Spleen (tissue), 7 donors: Measurements from ENCODE around the gene UNCX.

ENCODE experiments used
- POLR2A ChIP-seq, 3 donors: fragments of 450-650 bp; IDR thresholded peaks; one replicate each; pipeline ENCODE4 v1.5.1; 2017; ENCODE audit warnings: antibody characterized with exemption in 3 of 3, mild to moderate bottlenecking in 1 of 3
- TF ChIP-seq, protein P1 (sequence below), 11 experiments: fragments of 200-600 bp in 7 of 11; fragments of 450-650 bp in 4 of 11; sonication (generic) in 4 of 11; IDR thresholded peaks in 8 of 11; conservative IDR thresholded peaks in 3 of 11; 1 replicate in 7 of 11; 2 replicates in 4 of 11; pipeline versions ENCODE4 v1.4.0 to v1.8.0; 2016 to 2021; ENCODE audit warnings: antibody characterized with exemption in 11 of 11, inconsistent platforms in 4 of 11, mild to moderate bottlenecking in 1 of 11
- donor health status: DM: no; HTN: no; CAD: no; lungs with moderate emphysema.
- donor health status: DM: no; HTN: no; CAD: no.
- donor health status: DM: no; HTN: no; CAD: no.

DNA sequence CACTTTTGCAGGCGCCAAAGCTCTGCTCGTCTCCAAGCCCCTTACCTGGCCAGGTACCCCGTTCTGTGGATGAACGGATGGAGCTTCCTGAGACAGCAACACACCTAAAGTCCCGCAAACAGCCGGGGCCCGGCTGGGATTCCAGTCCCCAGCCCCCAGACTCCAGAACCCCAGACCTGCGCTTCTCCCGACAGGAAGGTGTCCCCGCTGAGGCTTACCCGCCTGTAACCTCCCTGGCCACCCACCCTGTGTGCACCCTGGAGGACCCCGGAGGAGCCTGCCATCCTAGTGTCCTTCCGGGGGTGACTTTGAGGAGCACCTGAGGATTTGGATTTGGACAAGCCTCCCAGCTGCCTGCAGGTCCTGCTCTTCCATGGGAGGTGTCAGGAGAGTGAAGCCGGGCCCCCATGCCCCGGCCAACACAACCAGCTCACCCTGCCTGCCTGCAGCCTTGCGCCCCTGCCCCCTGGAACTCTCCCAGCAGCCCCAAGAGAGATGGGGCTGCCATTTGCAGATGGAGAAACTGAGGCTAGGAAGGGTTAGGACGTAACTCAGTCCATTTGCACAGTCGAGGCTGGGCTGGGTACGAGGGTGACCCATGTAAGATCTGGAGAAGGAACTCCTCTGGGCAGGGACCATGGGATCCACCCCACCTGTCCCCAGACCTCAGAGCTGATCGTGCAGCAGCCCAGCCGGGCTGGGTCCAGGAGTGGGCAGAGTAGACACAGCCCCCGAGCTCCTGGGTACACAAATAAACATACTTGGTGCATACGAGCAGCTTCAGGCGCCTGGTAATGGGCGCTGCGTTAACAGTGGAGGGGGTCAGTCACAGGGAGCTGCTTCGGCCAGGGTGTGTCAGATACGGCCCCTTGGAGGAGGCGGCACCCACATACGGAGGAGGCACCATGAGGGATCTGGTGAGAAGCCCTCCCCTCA lies 31.9 kb downstream of the UNCX start:
- TF ChIP-seq, protein P1, sequence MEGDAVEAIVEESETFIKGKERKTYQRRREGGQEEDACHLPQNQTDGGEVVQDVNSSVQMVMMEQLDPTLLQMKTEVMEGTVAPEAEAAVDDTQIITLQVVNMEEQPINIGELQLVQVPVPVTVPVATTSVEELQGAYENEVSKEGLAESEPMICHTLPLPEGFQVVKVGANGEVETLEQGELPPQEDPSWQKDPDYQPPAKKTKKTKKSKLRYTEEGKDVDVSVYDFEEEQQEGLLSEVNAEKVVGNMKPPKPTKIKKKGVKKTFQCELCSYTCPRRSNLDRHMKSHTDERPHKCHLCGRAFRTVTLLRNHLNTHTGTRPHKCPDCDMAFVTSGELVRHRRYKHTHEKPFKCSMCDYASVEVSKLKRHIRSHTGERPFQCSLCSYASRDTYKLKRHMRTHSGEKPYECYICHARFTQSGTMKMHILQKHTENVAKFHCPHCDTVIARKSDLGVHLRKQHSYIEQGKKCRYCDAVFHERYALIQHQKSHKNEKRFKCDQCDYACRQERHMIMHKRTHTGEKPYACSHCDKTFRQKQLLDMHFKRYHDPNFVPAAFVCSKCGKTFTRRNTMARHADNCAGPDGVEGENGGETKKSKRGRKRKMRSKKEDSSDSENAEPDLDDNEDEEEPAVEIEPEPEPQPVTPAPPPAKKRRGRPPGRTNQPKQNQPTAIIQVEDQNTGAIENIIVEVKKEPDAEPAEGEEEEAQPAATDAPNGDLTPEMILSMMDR (IDR thresholded peaks at IDR 0.05 in 8 of 11, conservative IDR thresholded peaks at IDR 0.05 in 3 of 11) = no peak
- TF ChIP-seq POLR2A (IDR thresholded peaks at IDR 0.05) = no peak
